OCI-LY7 (cell line): Measurements from ENCODE around the gene NPHP1.

Source experiments
- CTCF ChIP-seq: fragments of 200-600 bp; sonication (generic); conservative IDR thresholded peaks from 2 replicates; pipeline ENCODE4 v1.5.1; 2014; ENCODE audit warnings: mild to moderate bottlenecking, antibody characterized with exemption, low read length, moderate library complexity, mixed read lengths
- EZH2phosphoT487 ChIP-seq: fragments of 200-600 bp; sonication (generic); IDR thresholded peaks from 2 replicates; pipeline ENCODE4 v1.6.1; 2018; ENCODE audit warnings: low read depth, borderline replicate concordance, mild to moderate bottlenecking, mixed run types, antibody characterized with exemption, low read length, moderate library complexity, mixed read lengths

- TF ChIP-seq CTCF (no peak), EZH2phosphoT487 (no peak)
Observed at GRCh38 chr2:110140401-110140800, 64.4 kb downstream of the NPHP1 start.
